Activated CD4-positive, alpha-beta memory T cell treated with anti-CD3 and anti-CD28 coated beads, Interleukin-2, amount 10 ng/mL, durations not matched to agents 7 days and 5 days (primary cell): ENCODE data around the gene C17orf107. TPM values are rescaled to one million over a fixed set of nuclear protein-coding genes. Genes with fewer than 3 reads are reported as not detected.

Experiments
- CTCF ChIA-PET: fragments of 350-600 bp; sonication (Branson Sonifier 250); formaldehyde crosslinking; loops from one replicate; lab custom pipeline; 2021; ENCODE audit warnings: antibody characterized with exemption, inconsistent platforms; lab: Charles Lee
- POLR2A ChIA-PET: fragments of 350-600 bp; sonication (Branson Sonifier 250); formaldehyde crosslinking; loops from one replicate; lab custom pipeline; 2021; ENCODE audit warnings: antibody characterized with exemption; lab: Charles Lee
- DNase-seq: peaks from one replicate; pipeline ENCODE4 v3.0.0-alpha.2; 2020
- H3K27ac Mint-ChIP-seq: one replicate; pipeline ENCODE4 v1.8.0; 2021; ENCODE audit warnings: mild to moderate bottlenecking, mixed read lengths
- H3K27me3 Mint-ChIP-seq: one replicate; pipeline ENCODE4 v1.8.0; 2021; ENCODE audit warnings: mixed read lengths
- H3K36me3 Mint-ChIP-seq: one replicate; pipeline ENCODE4 v1.8.0; 2021; ENCODE audit warnings: low read depth, mixed read lengths
- H3K4me1 Mint-ChIP-seq: one replicate; pipeline ENCODE4 v1.8.0; 2021; ENCODE audit warnings: mixed read lengths
- H3K4me3 Mint-ChIP-seq: one replicate; pipeline ENCODE4 v1.8.0; 2021; ENCODE audit warnings: mild to moderate bottlenecking, mixed read lengths
- H3K9me3 Mint-ChIP-seq: one replicate; pipeline ENCODE4 v1.8.0; 2021; ENCODE audit warnings: mixed read lengths
- total RNA-seq, 2 experiments: library from RNA; stranded (reverse); gene quantifications; one replicate each; pipeline ENCODE4 v1.2.3, GENCODE V29; 2021

Gene C17orf107
- total RNA-seq, 2 experiments from 2014 or later, result 0.58 to 0.98 TPM

GRCh38 chr17:4881761-4882555 lies 17.4 kb upstream of the C17orf107 start:
- H3K27ac Mint-ChIP-seq, result no peak overlapping the region
- peak; percentile 66 for DNase-seq
- H3K9me3 Mint-ChIP-seq, result no peaks in the 10 kb centered on the region
- H3K27me3 Mint-ChIP-seq, result no peaks in the 10 kb centered on the region
- CTCF ChIA-PET, result interaction anchor here (1.8 to 4.2 kb wide), 2 partner anchors 92 to 173 kb away, joined by 7 to 18 read pairs; partner anchors contain the start of genes ARRB2 and GLTPD2
- peaks cover 18% of the 10 kb centered on the region for H3K36me3 Mint-ChIP-seq
- POLR2A ChIA-PET, result interaction anchor here (1.4 kb wide), 1 partner anchor 172 kb away, joined by 6 read pairs; the partner anchor contains the start of gene ARRB2
- H3K4me3 Mint-ChIP-seq, result no peak overlapping the region
- H3K4me1 Mint-ChIP-seq, result no peaks in the 10 kb centered on the region

- ChIA-PET CTCF (interaction anchor here (0.5 to 2.0 kb wide), 3 partner anchors 94 to 115 kb away, joined by 3 to 8 read pairs (median 4); no protein-coding TSS in a partner anchor), POLR2A (interaction anchor here (0.8 kb wide), 1 partner anchor 181 kb away, joined by 3 read pairs; the partner anchor contains the start of gene PELP1)
- H3K9me3 Mint-ChIP-seq, result no peaks in the 10 kb centered on the region
- no peak overlapping the region for H3K4me3 Mint-ChIP-seq
- peaks cover 25% of the 10 kb centered on the region for H3K36me3 Mint-ChIP-seq
- H3K27ac Mint-ChIP-seq, result no peak overlapping the region
- no peaks in the 10 kb centered on the region for H3K27me3 Mint-ChIP-seq
- no peak for DNase-seq
- peaks cover 2% of the 10 kb centered on the region for H3K4me1 Mint-ChIP-seq
These were observed 14.8 kb upstream of the C17orf107 start for GRCh38 chr17:4884489-4884888.

- no peak overlapping the region for H3K4me3 Mint-ChIP-seq
- H3K4me1 Mint-ChIP-seq, result peaks cover 2% of the 10 kb centered on the region
- no peak overlapping the region for H3K27ac Mint-ChIP-seq
- no peaks in the 10 kb centered on the region for H3K9me3 Mint-ChIP-seq
- H3K27me3 Mint-ChIP-seq, result no peaks in the 10 kb centered on the region
- no peak for DNase-seq
- POLR2A ChIA-PET, result no interaction called here
- peaks cover 30% of the 10 kb centered on the region for H3K36me3 Mint-ChIP-seq
- CTCF ChIA-PET, result interaction anchor here (0.7 to 1.7 kb wide), 2 partner anchors 97 to 177 kb away, joined by 3 to 9 read pairs; partner anchors contain the start of gene ARRB2
These were observed 12.5 kb upstream of the C17orf107 start for GRCh38 chr17:4886830-4887229.

GRCh38 chr17:4887581-4887980 lies 11.8 kb upstream of the C17orf107 start:
- Mint-ChIP-seq H3K27ac (no peak overlapping the region), H3K4me3 (no peak overlapping the region), H3K27me3 (no peaks in the 10 kb centered on the region), H3K9me3 (no peaks in the 10 kb centered on the region), H3K36me3 (peaks cover 28% of the 10 kb centered on the region), H3K4me1 (peaks cover 2% of the 10 kb centered on the region)
- ChIA-PET POLR2A (no interaction called here), CTCF (interaction anchor here (1.7 to 2.8 kb wide), 2 partner anchors 98 to 321 kb away, joined by 9 to 12 read pairs; no protein-coding TSS in a partner anchor)
- DNase-seq, result no peak

- H3K27me3 Mint-ChIP-seq, result no peaks in the 10 kb centered on the region
- no peak overlapping the region for H3K4me3 Mint-ChIP-seq
- no peaks in the 10 kb centered on the region for H3K9me3 Mint-ChIP-seq
- DNase-seq, result no peak
- peaks cover 2% of the 10 kb centered on the region for H3K4me1 Mint-ChIP-seq
- POLR2A ChIA-PET, result interaction anchor here (1.0 kb wide), 1 partner anchor 34 kb away, joined by 3 read pairs; no protein-coding TSS in a partner anchor
- no peak overlapping the region for H3K27ac Mint-ChIP-seq
- H3K36me3 Mint-ChIP-seq, result peaks cover 40% of the 10 kb centered on the region
- CTCF ChIA-PET, result interaction anchor here (1.4 to 1.7 kb wide), 2 partner anchors 7 to 105 kb away, joined by 3 to 4 read pairs; partner anchors contain the start of genes C17orf107 and VMO1
These were observed 7.6 kb upstream of the C17orf107 start for GRCh38 chr17:4891411-4892410.

GRCh38 chr17:4892499-4893221 lies 6.7 kb upstream of the C17orf107 start:
- CTCF ChIA-PET, result interaction anchor here (0.6 kb wide), 1 partner anchor 328 kb away, joined by 3 read pairs; no protein-coding TSS in a partner anchor
- Mint-ChIP-seq H3K4me3 (no peak overlapping the region), H3K27ac (no peak overlapping the region)

GRCh38 chr17:4893272-4893671 lies 6.1 kb upstream of the C17orf107 start:
- Mint-ChIP-seq H3K36me3 (peaks cover 37% of the 10 kb centered on the region), H3K27me3 (no peaks in the 10 kb centered on the region)
- POLR2A ChIA-PET, result no interaction called here

More at GRCh38 chr17:4892499-4893221, 6.7 kb upstream of the C17orf107 start:
- DNase-seq, result no peak
- peaks cover 37% of the 10 kb centered on the region for H3K36me3 Mint-ChIP-seq
- H3K4me1 Mint-ChIP-seq, result peaks cover 2% of the 10 kb centered on the region
- H3K27me3 Mint-ChIP-seq, result no peaks in the 10 kb centered on the region
- H3K9me3 Mint-ChIP-seq, result no peaks in the 10 kb centered on the region
- POLR2A ChIA-PET, result no interaction called here

GRCh38 chr17:4893721-4894560 lies 5.4 kb upstream of the C17orf107 start:
- DNase-seq, result no peak
- peaks cover 6% of the 10 kb centered on the region for H3K4me1 Mint-ChIP-seq
- H3K4me3 Mint-ChIP-seq, result no peak overlapping the region
- H3K27ac Mint-ChIP-seq, result no peak overlapping the region
- H3K36me3 Mint-ChIP-seq, result peaks cover 35% of the 10 kb centered on the region
- POLR2A ChIA-PET, result no interaction called here
- H3K9me3 Mint-ChIP-seq, result no peaks in the 10 kb centered on the region
- H3K27me3 Mint-ChIP-seq, result no peaks in the 10 kb centered on the region
- CTCF ChIA-PET, result interaction anchor here (1.3 kb wide), 1 partner anchor 15 kb away, joined by 4 read pairs; no protein-coding TSS in a partner anchor

More at GRCh38 chr17:4893272-4893671, 6.1 kb upstream of the C17orf107 start:
- Mint-ChIP-seq H3K4me3 (no peak overlapping the region), H3K4me1 (peaks cover 2% of the 10 kb centered on the region), H3K9me3 (no peaks in the 10 kb centered on the region), H3K27ac (no peak overlapping the region)
- DNase-seq, result no peak
- CTCF ChIA-PET, result interaction anchor here (0.6 kb wide), 1 partner anchor 329 kb away, joined by 3 read pairs; no protein-coding TSS in a partner anchor

GRCh38 chr17:4895121-4895520 lies 4.2 kb upstream of the C17orf107 start:
- Mint-ChIP-seq H3K4me3 (no peak overlapping the region), H3K27ac (no peak overlapping the region), H3K4me1 (peaks cover 13% of the 10 kb centered on the region), H3K36me3 (peaks cover 32% of the 10 kb centered on the region), H3K9me3 (no peaks in the 10 kb centered on the region), H3K27me3 (peaks cover 3% of the 10 kb centered on the region)
- ChIA-PET POLR2A (no interaction called here), CTCF (interaction anchor here (1.3 kb wide), 1 partner anchor 14 kb away, joined by 4 read pairs; no protein-coding TSS in a partner anchor)
- DNase-seq, result no peak

GRCh38 chr17:4895657-4896331 lies 3.5 kb upstream of the C17orf107 start:
- POLR2A ChIA-PET, result no interaction called here
- Mint-ChIP-seq H3K4me3 (no peak overlapping the region), H3K36me3 (peaks cover 26% of the 10 kb centered on the region), H3K27me3 (peaks cover 6% of the 10 kb centered on the region), H3K9me3 (no peaks in the 10 kb centered on the region), H3K4me1 (peaks cover 15% of the 10 kb centered on the region), H3K27ac (no peak overlapping the region)
- DNase-seq, result no peak
- CTCF ChIA-PET, result no interaction called here
